ENCODE measurements around the gene CCDC181. TPM values are rescaled to one million over a fixed set of nuclear protein-coding genes. Genes with fewer than 3 reads are reported as not detected.

Gene CCDC181
- total RNA-seq, 1 experiment from 2014 or later = 0.23 TPM

- no peak for DNase-seq
- Histone ChIP-seq H3K9me3 (no peaks in the 10 kb centered on the region), H3K27me3 (replicated peaks; ENCODE audit: control insufficient read depth, insufficient read depth, low read length) (no peaks in the 10 kb centered on the region), H3K36me3 (ENCODE audit: control insufficient read depth, insufficient read depth, low read length) (no peaks in the 10 kb centered on the region), H3K4me3 (ENCODE audit: low read depth, low read length) (no peak overlapping the region), H3K4me1 (no peaks in the 10 kb centered on the region)
- Mint-ChIP-seq H3K36me3 (ENCODE audit: insufficient read depth, unreplicated experiment) (no peaks in the 10 kb centered on the region), H3K27ac (ENCODE audit: unreplicated experiment) (no peak overlapping the region), H3K27me3 (ENCODE audit: insufficient read depth, unreplicated experiment) (no peaks in the 10 kb centered on the region), H3K4me3 (ENCODE audit: unreplicated experiment) (no peak overlapping the region), H3K9me3 (ENCODE audit: unreplicated experiment) (no peaks in the 10 kb centered on the region), H3K4me1 (ENCODE audit: low read depth, unreplicated experiment) (peaks cover 6% of the 10 kb centered on the region)
- BruUV-seq (replicated peaks) = no TSS peak
- ChIA-PET POLR2A (no interaction called here), CTCF (interaction anchor here (1.1 kb wide), 1 partner anchor 12 kb away, joined by 4 read pairs; no protein-coding TSS in a partner anchor)
- TF ChIP-seq CTCF (IDR thresholded peaks at IDR 0.05; ENCODE audit: insufficient read depth in 1 of 2, low read depth in 1 of 2, low read length in 1 of 2, severe bottlenecking in 1 of 2, unreplicated experiment in 1 of 2) = no peak
- intact Hi-C loops (cut with micrococcal nuclease; ENCODE audit: unreplicated experiment) = no loop called here
These were observed 66.9 kb downstream of the CCDC181 start for GRCh38 chr1:169360415-169360814.

DNA sequence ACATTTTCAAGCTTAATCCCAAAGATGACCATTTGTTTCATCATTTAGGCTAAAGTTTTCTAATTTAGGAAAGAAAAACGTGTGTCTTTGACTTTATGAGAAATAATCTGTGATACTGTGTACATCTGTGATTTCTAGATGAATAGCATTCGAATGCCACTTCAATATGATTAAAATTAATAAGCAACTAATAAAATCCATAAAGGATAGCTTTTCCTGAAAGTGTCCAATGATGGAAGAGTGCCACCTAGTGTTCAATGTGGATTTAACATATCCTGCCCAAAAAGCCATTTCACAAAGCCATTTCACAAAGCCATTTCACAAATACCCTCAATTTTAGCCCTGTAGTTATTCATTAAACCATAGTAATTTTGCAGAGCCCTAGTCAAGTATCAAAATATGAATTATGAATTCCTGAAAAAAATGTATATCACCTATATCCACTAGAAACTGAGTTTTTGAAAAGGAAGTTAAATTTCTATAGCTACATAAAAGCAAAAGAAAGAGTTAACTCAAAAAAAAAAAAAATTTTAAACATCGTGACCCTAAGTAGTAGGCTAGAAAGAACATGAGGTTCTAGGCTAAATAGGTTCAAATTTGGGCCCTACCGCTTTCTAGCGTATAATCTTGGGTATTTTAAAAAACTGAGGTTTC, 78.8 kb downstream of the CCDC181 start:
- DNase-seq = peak in 1 of 2 experiments; percentile 62
- Mint-ChIP-seq H3K36me3 (ENCODE audit: insufficient read depth, unreplicated experiment) (no peaks in the 10 kb centered on the region), H3K4me1 (ENCODE audit: low read depth, unreplicated experiment) (peaks cover 34% of the 10 kb centered on the region), H3K9me3 (ENCODE audit: unreplicated experiment) (no peaks in the 10 kb centered on the region), H3K27me3 (ENCODE audit: insufficient read depth, unreplicated experiment) (no peaks in the 10 kb centered on the region), H3K27ac (ENCODE audit: unreplicated experiment) (no peak overlapping the region), H3K4me3 (ENCODE audit: unreplicated experiment) (no peak overlapping the region)
- POLR2A ChIA-PET = interaction anchor here (1.1 kb wide), 1 partner anchor 745 kb away, joined by 3 read pairs; no protein-coding TSS in a partner anchor
- no TSS peak for BruUV-seq (replicated peaks)
- intact Hi-C loops (cut with micrococcal nuclease; ENCODE audit: unreplicated experiment) = loop anchor here (1.0 to 5.0 kb wide), 7 partner anchors 146 to 1006 kb away; no protein-coding TSS in a partner anchor
- H3K27me3 ChIP-seq (replicated peaks; ENCODE audit: control insufficient read depth, insufficient read depth, low read length) = no peaks in the 10 kb centered on the region
- no peaks in the 10 kb centered on the region for H3K36me3 ChIP-seq (ENCODE audit: control insufficient read depth, insufficient read depth, low read length)
- CTCF ChIA-PET = interaction anchor here (0.6 to 1.5 kb wide), 12 partner anchors 12 to 1006 kb away, joined by 3 to 41 read pairs (median 6); partner anchors contain the start of genes BLZF1 and NME7
- no peaks in the 10 kb centered on the region for H3K9me3 ChIP-seq
- H3K4me3 ChIP-seq (ENCODE audit: low read depth, low read length) = no peak overlapping the region
- TF ChIP-seq CTCF (IDR thresholded peaks at IDR 0.05; ENCODE audit: insufficient read depth in 1 of 2, low read depth in 1 of 2, low read length in 1 of 2, severe bottlenecking in 1 of 2, unreplicated experiment in 1 of 2) = peak; percentile 67 to 78
- H3K4me1 ChIP-seq = peaks cover 30% of the 10 kb centered on the region

DNA sequence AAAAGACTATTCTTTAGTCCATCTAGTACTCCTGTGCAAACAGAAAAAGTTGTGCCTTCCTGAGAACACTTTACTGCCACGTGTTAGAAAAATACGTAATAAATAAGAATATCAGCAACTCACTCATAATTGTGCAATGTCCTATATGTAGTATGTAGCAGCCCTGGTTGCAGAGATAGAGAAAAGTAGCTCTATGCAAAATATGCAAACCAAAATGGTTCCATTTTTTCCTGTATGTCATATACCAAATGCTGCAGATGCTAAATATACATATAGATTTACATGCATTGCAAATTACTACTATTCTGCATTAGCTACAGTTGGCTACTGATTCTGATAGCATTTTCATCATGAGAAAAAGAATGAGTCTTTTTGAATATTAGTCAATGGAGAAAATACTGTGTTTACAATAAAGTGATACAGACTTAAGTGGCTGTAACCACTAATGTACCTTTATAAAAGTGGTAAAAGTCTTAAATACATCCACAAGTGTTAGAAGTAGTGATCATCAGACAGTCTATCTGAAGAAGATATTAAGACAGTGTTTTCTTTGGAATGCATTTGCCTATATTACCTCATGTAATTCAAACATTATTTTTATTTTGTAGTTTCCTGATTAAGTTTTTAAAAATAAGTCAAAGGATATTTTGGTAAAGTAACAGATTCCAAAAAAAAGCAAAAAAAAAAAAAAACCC, 79.4 kb downstream of the CCDC181 start:
- no peaks in the 10 kb centered on the region for H3K27me3 ChIP-seq (replicated peaks; ENCODE audit: control insufficient read depth, insufficient read depth, low read length)
- BruUV-seq (replicated peaks) = no TSS peak
- H3K36me3 ChIP-seq (ENCODE audit: control insufficient read depth, insufficient read depth, low read length) = no peaks in the 10 kb centered on the region
- Mint-ChIP-seq H3K36me3 (ENCODE audit: insufficient read depth, unreplicated experiment) (no peaks in the 10 kb centered on the region), H3K27me3 (ENCODE audit: insufficient read depth, unreplicated experiment) (no peaks in the 10 kb centered on the region), H3K9me3 (ENCODE audit: unreplicated experiment) (no peaks in the 10 kb centered on the region), H3K4me1 (ENCODE audit: low read depth, unreplicated experiment) (peaks cover 34% of the 10 kb centered on the region), H3K27ac (ENCODE audit: unreplicated experiment) (no peak overlapping the region), H3K4me3 (ENCODE audit: unreplicated experiment) (no peak overlapping the region)
- TF ChIP-seq CTCF (IDR thresholded peaks at IDR 0.05; ENCODE audit: insufficient read depth in 1 of 2, low read depth in 1 of 2, low read length in 1 of 2, severe bottlenecking in 1 of 2, unreplicated experiment in 1 of 2) = no peak
- H3K4me3 ChIP-seq (ENCODE audit: low read depth, low read length) = no peak overlapping the region
- peaks cover 30% of the 10 kb centered on the region for H3K4me1 ChIP-seq
- POLR2A ChIA-PET = interaction anchor here (1.1 kb wide), 1 partner anchor 745 kb away, joined by 3 read pairs; no protein-coding TSS in a partner anchor
- intact Hi-C loops (cut with micrococcal nuclease; ENCODE audit: unreplicated experiment) = loop anchor here (1.0 to 5.0 kb wide), 7 partner anchors 146 to 1006 kb away; no protein-coding TSS in a partner anchor
- no peak for DNase-seq
- no peaks in the 10 kb centered on the region for H3K9me3 ChIP-seq
- CTCF ChIA-PET = interaction anchor here (0.6 to 1.5 kb wide), 10 partner anchors 13 to 1005 kb away, joined by 3 to 41 read pairs (median 6); partner anchors contain the start of genes BLZF1 and NME7

Data from Caco-2 (cell line).